HEK293 (cell line): ENCODE measurements around the gene NLRP6.

Experiments
- CTCF ChIP-seq: fragments of 450-650 bp; formaldehyde crosslinking; IDR thresholded peaks from 2 replicates; pipeline ENCODE4 v1.5.1; 2016; ENCODE audit warnings: missing biosample characterization, missing genetic modification characterization
- REST ChIP-seq: fragments of 450-650 bp; formaldehyde crosslinking; IDR thresholded peaks from 2 replicates; pipeline ENCODE4 v1.5.1; 2016; ENCODE audit warnings: missing biosample characterization, missing genetic modification characterization
- ZNF24 ChIP-seq: fragments of 450-650 bp; formaldehyde crosslinking; IDR thresholded peaks from 2 replicates; pipeline ENCODE4 v1.5.1; 2016; ENCODE audit warnings: missing biosample characterization, missing genetic modification characterization
- ZNF473 ChIP-seq: fragments of 450-650 bp; formaldehyde crosslinking; IDR thresholded peaks from 2 replicates; pipeline ENCODE4 v1.5.1; 2017; ENCODE audit warnings: missing biosample characterization, missing genetic modification characterization

GRCh38 chr11:281486-282161 is 3.4 kb downstream of the NLRP6 start:
- TF ChIP-seq REST (tag by site-specific recombination) (no peak), ZNF473 (tag by site-specific recombination) (no peak), ZNF24 (no peak), CTCF (tag by site-specific recombination) (no peak)
